IMR-90 (cell line): ENCODE results near the gene OLFM3. TPM values are rescaled to one million over a fixed set of nuclear protein-coding genes. Genes with fewer than 3 reads are reported as not detected.

Source experiments
- ATAC-seq: fragments of 200-7000 bp; cut with Tn5 transposase; 2 replicates; pipeline ENCODE4 v1.9.1; 2020; ENCODE audit warnings: low read depth, mild to moderate bottlenecking, moderate library complexity
- BruUV-seq: library from RNA; stranded (reverse); fragments of 400-500 nt; replicated peaks from 2 replicates; lab custom pipeline; 2021; lab: Mats Ljungman, UMichigan
- CTCF ChIA-PET: fragments of 300-600 bp; formaldehyde crosslinking; extraction: SDS; loops from one replicate; lab custom pipeline; 2021; ENCODE audit warnings: antibody characterized with exemption; lab: Yijun Ruan, JAX
- POLR2A ChIA-PET: fragments of 300-600 bp; sonication (Branson Sonifier 250); formaldehyde crosslinking; loops from one replicate; lab custom pipeline; 2022; ENCODE audit warnings: antibody characterized with exemption; ENCODE audit not compliant: unreplicated experiment; lab: Charles Lee
- DNase-seq: peaks from one replicate; pipeline ENCODE4 v3.0.0; 2013
- H2AFZ ChIP-seq: replicated peaks from 2 replicates; pipeline ENCODE3; 2013; ENCODE audit warnings: low read length, mild to moderate bottlenecking; ENCODE audit not compliant: poor library complexity
- H2AK5ac ChIP-seq: 2 replicates; pipeline ENCODE4 v1.6.1; 2013; ENCODE audit warnings: low read depth, low read length, inconsistent platforms
- H2AK9ac ChIP-seq: replicated peaks from 2 replicates; pipeline ENCODE3; 2013; ENCODE audit warnings: mild to moderate bottlenecking, low read depth, low read length, moderate library complexity; ENCODE audit not compliant: poor library complexity
- H2BK120ac ChIP-seq: 2 replicates; pipeline ENCODE4 v1.6.1; 2013; ENCODE audit warnings: low read depth, low read length, inconsistent platforms
- H2BK15ac ChIP-seq: 3 replicates; pipeline ENCODE4 v1.6.1; 2013; ENCODE audit warnings: low read depth, low read length, inconsistent platforms
- H2BK20ac ChIP-seq: 2 replicates; pipeline ENCODE4 v1.6.1; 2013; ENCODE audit warnings: low read depth, mild to moderate bottlenecking, inconsistent platforms, low read length, moderate library complexity
- H2BK5ac ChIP-seq: 2 replicates; pipeline ENCODE4 v1.6.1; 2013; ENCODE audit warnings: mild to moderate bottlenecking, low read depth, low read length, inconsistent platforms; ENCODE audit not compliant: poor library complexity, severe bottlenecking
- H3K14ac ChIP-seq: replicated peaks from 2 replicates; pipeline ENCODE4 v1.6.1; 2013; ENCODE audit warnings: low read depth, low read length, inconsistent platforms
- H3K18ac ChIP-seq: 2 replicates; pipeline ENCODE4 v1.6.1; 2013; ENCODE audit warnings: low read depth, low read length, control low read depth
- H3K23ac ChIP-seq: 2 replicates; pipeline ENCODE4 v1.6.1; 2013; ENCODE audit warnings: low read depth, low read length, inconsistent platforms
- H3K27ac ChIP-seq: 2 replicates; pipeline ENCODE4 v1.5.1; 2013; ENCODE audit warnings: mild to moderate bottlenecking, control low read depth, low read length; ENCODE audit not compliant: insufficient read depth
- H3K27me3 ChIP-seq: 2 replicates; pipeline ENCODE4 v1.6.1; 2013; ENCODE audit warnings: low read length; ENCODE audit not compliant: control insufficient read depth, insufficient read depth
- H3K36me3 ChIP-seq: 2 replicates; pipeline ENCODE4 v1.6.1; 2013; ENCODE audit warnings: low read length, mixed read lengths; ENCODE audit not compliant: control insufficient read depth, insufficient read depth
- H3K4ac ChIP-seq: 2 replicates; pipeline ENCODE4 v1.6.1; 2013; ENCODE audit warnings: low read depth, low read length, inconsistent platforms
- H3K4me1 ChIP-seq: 2 replicates; pipeline ENCODE4 v1.6.1; 2013; ENCODE audit warnings: low read length, mixed read lengths; ENCODE audit not compliant: control insufficient read depth, insufficient read depth
- H3K4me2 ChIP-seq: 2 replicates; pipeline ENCODE4 v1.6.1; 2013; ENCODE audit warnings: low read depth, mild to moderate bottlenecking, control low read depth, low read length, moderate library complexity
- H3K4me3 ChIP-seq: 2 replicates; pipeline ENCODE4 v1.5.1; 2013; ENCODE audit warnings: low read depth, mild to moderate bottlenecking, control low read depth, low read length, moderate library complexity; ENCODE audit not compliant: insufficient read depth
- H3K56ac ChIP-seq: 2 replicates; pipeline ENCODE4 v1.6.1; 2013; ENCODE audit warnings: low read length, inconsistent platforms; ENCODE audit not compliant: insufficient read depth; ENCODE audit errors: extremely low read depth
- H3K79me1 ChIP-seq, 2 experiments: 2 replicates each; pipeline ENCODE4 v1.6.1; 2013; ENCODE audit warnings: low read length in 2 of 2, inconsistent platforms in 1 of 2, low read depth in 1 of 2
- H3K9ac ChIP-seq: 2 replicates; pipeline ENCODE4 v1.6.1; 2013; ENCODE audit warnings: low read depth, low read length, control low read depth
- H3K9me1 ChIP-seq: 2 replicates; pipeline ENCODE4 v1.6.1; 2013; ENCODE audit warnings: low read length, inconsistent platforms; ENCODE audit not compliant: insufficient read depth
- H3K9me3 ChIP-seq: 2 replicates; pipeline ENCODE4 v1.6.1; 2013; ENCODE audit warnings: low read length; ENCODE audit not compliant: control insufficient read depth, insufficient read depth
- H4K20me1 ChIP-seq: 2 replicates; pipeline ENCODE4 v1.6.1; 2013; ENCODE audit warnings: low read length, inconsistent platforms; ENCODE audit not compliant: insufficient read depth
- H4K5ac ChIP-seq: 2 replicates; pipeline ENCODE4 v1.6.1; 2013; ENCODE audit warnings: mild to moderate bottlenecking, low read depth, low read length, control low read depth
- H4K8ac ChIP-seq, 2 experiments: 2 replicates each; pipeline ENCODE4 v1.6.1; 2013; ENCODE audit warnings: low read depth in 2 of 2, low read length in 2 of 2, control low read depth in 1 of 2, inconsistent platforms in 1 of 2
- H4K91ac ChIP-seq: 2 replicates; pipeline ENCODE4 v1.6.1; 2013; ENCODE audit warnings: low read depth, low read length, inconsistent platforms; ENCODE audit not compliant: insufficient read depth
- BHLHE40 ChIP-seq: fragments of 150-350 bp; IDR thresholded peaks from 2 replicates; pipeline ENCODE4 v1.6.1; 2016; ENCODE audit warnings: mild to moderate bottlenecking, low read depth, low read length
- CEBPB ChIP-seq: IDR thresholded peaks from 2 replicates; pipeline ENCODE4 v1.6.1; 2012; ENCODE audit warnings: low read depth, low read length, improper control_type of control experiment
- CHD1 ChIP-seq: IDR thresholded peaks from 2 replicates; pipeline ENCODE4 v1.6.1; 2012; ENCODE audit warnings: low read depth, low read length, improper control_type of control experiment
- FOS ChIP-seq: fragments of 150-350 bp; IDR thresholded peaks from 2 replicates; pipeline ENCODE4 v1.6.1; 2016; ENCODE audit warnings: low read depth, low read length
- MAFK ChIP-seq: IDR thresholded peaks from 2 replicates; pipeline ENCODE4 v1.6.1; 2012; ENCODE audit warnings: low read depth, low read length, improper control_type of control experiment
- MAZ ChIP-seq: IDR thresholded peaks from 2 replicates; pipeline ENCODE4 v1.6.1; 2012; ENCODE audit warnings: low read depth, mild to moderate bottlenecking, low read length, improper control_type of control experiment, moderate library complexity, borderline replicate concordance
- MXI1 ChIP-seq: IDR thresholded peaks from 2 replicates; pipeline ENCODE4 v1.6.1; 2012; ENCODE audit warnings: low read depth, mild to moderate bottlenecking, low read length, moderate library complexity, borderline replicate concordance
- NFE2L2 ChIP-seq: fragments of 150-350 bp; IDR thresholded peaks from 2 replicates; pipeline ENCODE4 v1.6.1; 2016; ENCODE audit warnings: low read depth, mild to moderate bottlenecking, low read length
- POLR2A ChIP-seq: IDR thresholded peaks from 2 replicates; pipeline ENCODE4 v1.6.1; 2012; ENCODE audit warnings: mild to moderate bottlenecking, low read depth, low read length
- RAD21 ChIP-seq: IDR thresholded peaks from 2 replicates; pipeline ENCODE4 v1.6.1; 2012; ENCODE audit warnings: low read length, improper control_type of control experiment
- RCOR1 ChIP-seq: IDR thresholded peaks from 2 replicates; pipeline ENCODE4 v1.6.1; 2012; ENCODE audit warnings: mild to moderate bottlenecking, low read length, improper control_type of control experiment; ENCODE audit not compliant: insufficient replicate concordance
- RFX5 ChIP-seq: IDR thresholded peaks from 2 replicates; pipeline ENCODE4 v1.8.0; 2012; ENCODE audit warnings: low read depth, mild to moderate bottlenecking, low read length, moderate library complexity
- SMC3 ChIP-seq: fragments of 150-350 bp; IDR thresholded peaks from 2 replicates; pipeline ENCODE4 v1.6.1; 2016; ENCODE audit warnings: low read depth, mild to moderate bottlenecking, antibody characterized with exemption, low read length, moderate library complexity
- WGBS, 2 experiments: methylation state at CpG; one replicate each; pipeline versions ENCODE4 v1.1.5 to v1.1.7; 2013; ENCODE audit warnings: missing lambda C conversion rate in 2 of 2; ENCODE audit not compliant: insufficient read length in 1 of 2; ENCODE audit errors: extremely low coverage in 2 of 2; 5-methylcytosine and 5-hydroxymethylcytosine counted together
- dilution Hi-C: fragments of 300-500 bp; cut with HindIII; formaldehyde crosslinking; loops from one replicate; pipeline ENCODE4 v1.14.3; 2018; ENCODE audit warnings: low sequenced_read_pairs; ENCODE audit not compliant: unreplicated experiment
- in situ Hi-C: fragments of 300-500 bp; cut with MboI; formaldehyde crosslinking; loops from 3 replicates; pipeline ENCODE4 v1.14.3; 2019; ENCODE audit warnings: low sequenced_read_pairs, inconsistent platforms, mixed read lengths
- intact Hi-C: fragments of 100-400 bp; cut with micrococcal nuclease; formaldehyde crosslinking; loops from 2 replicates; pipeline ENCODE4 v1.10.0; 2022
- polyA plus RNA-seq, 3 experiments: library from polyadenylated mRNA; depleted of rRNA; stranded (reverse); fragments of >200 nt; gene quantifications; 2 replicates each; pipeline ENCODE4 v1.2.3, GENCODE V29; 2012; ENCODE audit warnings: low replicate concordance in 1 of 3
- total RNA-seq: library from RNA; depleted of rRNA; stranded (reverse); fragments of >200 nt; gene quantifications from 2 replicates; pipeline ENCODE4 v1.2.3, GENCODE V29; 2012
- TF ChIP-seq, protein P1 (sequence below): fragments of 150-350 bp; IDR thresholded peaks from 2 replicates; pipeline ENCODE4 v1.6.1; 2017; ENCODE audit warnings: mild to moderate bottlenecking, antibody characterized with exemption, low read length, low read depth
- TF ChIP-seq, protein P2 (sequence below): conservative IDR thresholded peaks from 2 replicates; pipeline ENCODE4 v1.5.1; 2012; ENCODE audit warnings: mild to moderate bottlenecking, low read depth, low read length, improper control_type of control experiment
- TF ChIP-seq, protein P3 (sequence below): fragments of 150-350 bp; IDR thresholded peaks from 2 replicates; pipeline ENCODE4 v1.6.1; 2016; ENCODE audit warnings: low read depth, mild to moderate bottlenecking, low read length, moderate library complexity, borderline replicate concordance

OLFM3 gene
- total and polyA plus RNA-seq, 2 of the 4 experiments (the other 2 are of a cell fraction): not detected

- Histone ChIP-seq H3K79me1 (no peaks in the 10 kb centered on the region), H3K4ac (no peak overlapping the region), H3K23ac (no peak overlapping the region), H4K8ac (no peak overlapping the region), H3K4me3 (no peak overlapping the region), H3K36me3 (no peaks in the 10 kb centered on the region), H4K91ac (no peak overlapping the region), H3K9me3 (no peaks in the 10 kb centered on the region), H3K18ac (no peak overlapping the region), H4K5ac (no peak overlapping the region), H3K4me2 (no peak overlapping the region), H3K9ac (no peak overlapping the region), H3K56ac (no peak overlapping the region), H3K27me3 (no peaks in the 10 kb centered on the region), H3K9me1 (no peaks in the 10 kb centered on the region), H4K20me1 (no peaks in the 10 kb centered on the region), H2BK15ac (no peak overlapping the region), H2AFZ (no peak overlapping the region), H3K14ac (no peak overlapping the region), H3K4me1 (no peaks in the 10 kb centered on the region), H2AK9ac (no peak overlapping the region), H2AK5ac (no peak overlapping the region), H3K27ac (no peak overlapping the region), H2BK5ac (no peak overlapping the region), H2BK120ac (no peak overlapping the region), H2BK20ac (no peak overlapping the region)
- in situ Hi-C loops: no loop called here
- WGBS, 2 experiments: no CpG with 5 or more reads among the region's 1 CpG
- ChIA-PET POLR2A (no interaction called here), CTCF (no interaction called here)
- BruUV-seq: no TSS peak
- DNase-seq: no peak
- intact Hi-C loops: no loop called here
- dilution Hi-C loops: no loop called here
- TF ChIP-seq, protein P1, sequence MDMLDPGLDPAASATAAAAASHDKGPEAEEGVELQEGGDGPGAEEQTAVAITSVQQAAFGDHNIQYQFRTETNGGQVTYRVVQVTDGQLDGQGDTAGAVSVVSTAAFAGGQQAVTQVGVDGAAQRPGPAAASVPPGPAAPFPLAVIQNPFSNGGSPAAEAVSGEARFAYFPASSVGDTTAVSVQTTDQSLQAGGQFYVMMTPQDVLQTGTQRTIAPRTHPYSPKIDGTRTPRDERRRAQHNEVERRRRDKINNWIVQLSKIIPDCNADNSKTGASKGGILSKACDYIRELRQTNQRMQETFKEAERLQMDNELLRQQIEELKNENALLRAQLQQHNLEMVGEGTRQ: no peak
- TF ChIP-seq CEBPB: no peak
- no peak for TF ChIP-seq RFX5
- no peak for TF ChIP-seq BHLHE40
- no peak for TF ChIP-seq MAZ
- TF ChIP-seq MAFK: no peak
- no peak for TF ChIP-seq RCOR1
- no peak for TF ChIP-seq POLR2A
- TF ChIP-seq MXI1: no peak
- no peak for TF ChIP-seq SMC3
- no peak for TF ChIP-seq RAD21
- TF ChIP-seq FOS: no peak
- no peak for TF ChIP-seq NFE2L2
- no peak for TF ChIP-seq CHD1
- TF ChIP-seq, protein P2, sequence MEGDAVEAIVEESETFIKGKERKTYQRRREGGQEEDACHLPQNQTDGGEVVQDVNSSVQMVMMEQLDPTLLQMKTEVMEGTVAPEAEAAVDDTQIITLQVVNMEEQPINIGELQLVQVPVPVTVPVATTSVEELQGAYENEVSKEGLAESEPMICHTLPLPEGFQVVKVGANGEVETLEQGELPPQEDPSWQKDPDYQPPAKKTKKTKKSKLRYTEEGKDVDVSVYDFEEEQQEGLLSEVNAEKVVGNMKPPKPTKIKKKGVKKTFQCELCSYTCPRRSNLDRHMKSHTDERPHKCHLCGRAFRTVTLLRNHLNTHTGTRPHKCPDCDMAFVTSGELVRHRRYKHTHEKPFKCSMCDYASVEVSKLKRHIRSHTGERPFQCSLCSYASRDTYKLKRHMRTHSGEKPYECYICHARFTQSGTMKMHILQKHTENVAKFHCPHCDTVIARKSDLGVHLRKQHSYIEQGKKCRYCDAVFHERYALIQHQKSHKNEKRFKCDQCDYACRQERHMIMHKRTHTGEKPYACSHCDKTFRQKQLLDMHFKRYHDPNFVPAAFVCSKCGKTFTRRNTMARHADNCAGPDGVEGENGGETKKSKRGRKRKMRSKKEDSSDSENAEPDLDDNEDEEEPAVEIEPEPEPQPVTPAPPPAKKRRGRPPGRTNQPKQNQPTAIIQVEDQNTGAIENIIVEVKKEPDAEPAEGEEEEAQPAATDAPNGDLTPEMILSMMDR: no peak
- TF ChIP-seq, protein P3, sequence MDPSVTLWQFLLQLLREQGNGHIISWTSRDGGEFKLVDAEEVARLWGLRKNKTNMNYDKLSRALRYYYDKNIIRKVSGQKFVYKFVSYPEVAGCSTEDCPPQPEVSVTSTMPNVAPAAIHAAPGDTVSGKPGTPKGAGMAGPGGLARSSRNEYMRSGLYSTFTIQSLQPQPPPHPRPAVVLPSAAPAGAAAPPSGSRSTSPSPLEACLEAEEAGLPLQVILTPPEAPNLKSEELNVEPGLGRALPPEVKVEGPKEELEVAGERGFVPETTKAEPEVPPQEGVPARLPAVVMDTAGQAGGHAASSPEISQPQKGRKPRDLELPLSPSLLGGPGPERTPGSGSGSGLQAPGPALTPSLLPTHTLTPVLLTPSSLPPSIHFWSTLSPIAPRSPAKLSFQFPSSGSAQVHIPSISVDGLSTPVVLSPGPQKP: no peak
- ATAC-seq: no peak
Observed at GRCh38 chr1:101902199-101902598, 94.5 kb downstream of the OLFM3 start.
